Tibial artery (tissue), 4 donors: ENCODE results near the gene GATM.
A peak's percentile ranks its signal among the peaks of the same experiment; 100 is the strongest.
"Not testable (repeated sequence)": the region's sequence is repeated elsewhere in the genome, so short reads cannot be mapped to it uniquely, and the experiment has no call there.

ENCODE experiments used
- DNase-seq, 2 donors: peaks; one replicate each; pipeline ENCODE4 v3.0.0-alpha.2; 2019
- H3K27ac ChIP-seq, 2 donors: fragments of 200-600 bp; sonication (generic) in 1 of 2; 1 replicate in 1 of 2; 2 replicates in 1 of 2; pipeline ENCODE4 v1.5.1; 2018 to 2019; ENCODE audit warnings: mild to moderate bottlenecking in 1 of 2
- H3K27me3 ChIP-seq, 2 donors: fragments of 200-600 bp; sonication (generic) in 1 of 2; one replicate each; pipeline versions ENCODE4 v1.5.1 to v1.6.0; 2016 to 2019
- H3K36me3 ChIP-seq, 3 donors: fragments of 200-600 bp; sonication (generic) in 2 of 3; one replicate each; pipeline ENCODE4 v1.5.1; 2016 to 2019; ENCODE audit warnings: mild to moderate bottlenecking in 2 of 3
- H3K4me1 ChIP-seq, 4 donors: fragments of 200-600 bp; sonication (generic) in 2 of 4; 1 replicate in 3 of 4; 2 replicates in 1 of 4; pipeline ENCODE4 v1.5.1; 2016 to 2019
- H3K4me3 ChIP-seq, 2 donors: fragments of 200-600 bp; sonication (generic) in 1 of 2; 1 replicate in 1 of 2; 2 replicates in 1 of 2; pipeline ENCODE4 v1.5.1; 2018 to 2019; ENCODE audit warnings: mild to moderate bottlenecking in 2 of 2
- H3K9me3 ChIP-seq, 3 donors: fragments of 200-600 bp; sonication (generic) in 1 of 3; one replicate each; pipeline ENCODE4 v1.5.1; 2016 to 2019
- intact Hi-C: fragments of 100-400 bp; cut with DNase I; formaldehyde crosslinking; loops from one replicate; pipeline ENCODE4 v1.15.0; 2023; ENCODE audit warnings: low total_unique reads
- TF ChIP-seq, protein P1 (sequence below), 2 experiments: fragments of 200-600 bp in 1 of 2; fragments of 450-650 bp in 1 of 2; IDR thresholded peaks; one replicate each; pipeline ENCODE4 v1.5.1; 2017 to 2019; ENCODE audit warnings: antibody characterized with exemption in 2 of 2, mild to moderate bottlenecking in 1 of 2, moderate library complexity in 1 of 2

The GATM gene

DNA sequence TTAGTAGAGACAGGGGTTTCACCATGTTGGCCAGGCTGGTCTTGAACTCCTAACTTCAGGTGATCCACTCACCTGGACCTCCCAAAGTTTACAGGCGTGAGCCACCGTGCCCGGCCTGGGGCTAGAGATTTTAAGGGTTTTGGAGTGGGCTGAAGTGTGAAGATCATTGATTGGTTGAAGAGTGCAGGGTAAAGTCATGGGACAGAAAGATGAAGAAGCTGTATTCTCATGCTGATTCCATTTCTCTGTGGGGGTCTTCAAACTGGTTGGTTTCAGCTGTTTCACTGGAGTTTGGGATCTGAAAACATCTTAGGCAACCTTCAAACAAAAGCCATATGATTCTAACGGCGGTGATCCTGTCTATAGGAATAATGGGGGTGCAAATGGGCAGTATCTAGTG lies 52.1 kb downstream of the GATM start:
- H3K36me3 ChIP-seq, result no peaks in the 10 kb centered on the region
- intact Hi-C loops, result no loop called here
- no peak overlapping the region for H3K4me3 ChIP-seq

DNA sequence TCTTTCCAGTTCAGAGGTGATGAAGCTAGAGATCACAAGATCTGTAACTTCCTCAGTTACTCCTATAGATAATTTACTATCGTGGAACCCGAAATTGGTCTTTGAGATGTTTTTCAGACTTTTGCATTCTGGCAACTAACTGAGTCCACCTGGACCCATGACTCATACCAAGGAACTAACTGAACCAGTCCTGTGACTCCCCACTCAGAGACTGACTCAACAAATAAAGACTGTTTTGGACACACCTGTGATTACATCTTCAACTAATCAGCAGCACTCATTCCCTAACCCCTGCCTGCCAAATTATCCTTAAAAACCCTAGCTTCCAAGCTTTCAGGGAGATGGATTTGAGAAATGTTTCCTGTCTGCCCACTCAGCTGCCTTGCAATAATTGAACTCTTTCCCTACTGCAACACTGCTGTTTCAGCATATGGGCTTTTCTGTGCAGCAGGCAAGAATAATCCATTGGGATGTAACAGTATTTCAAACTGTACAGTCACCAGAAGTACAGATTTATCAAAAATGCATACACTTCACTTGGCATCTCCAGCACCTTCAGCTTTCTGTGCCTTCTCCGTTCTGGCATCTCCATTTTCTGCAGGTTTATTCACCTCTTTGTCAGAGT lies 57.7 kb downstream of the GATM start:
- DNase-seq, result no peak
- Histone ChIP-seq H3K36me3 (no peaks in the 10 kb centered on the region), H3K4me3 (no peak overlapping the region), H3K4me1 (no peaks in the 10 kb centered on the region), H3K27me3 (no peaks in the 10 kb centered on the region), H3K27ac (no peak overlapping the region), H3K9me3 (no peaks in the 10 kb centered on the region)
- TF ChIP-seq, protein P1, sequence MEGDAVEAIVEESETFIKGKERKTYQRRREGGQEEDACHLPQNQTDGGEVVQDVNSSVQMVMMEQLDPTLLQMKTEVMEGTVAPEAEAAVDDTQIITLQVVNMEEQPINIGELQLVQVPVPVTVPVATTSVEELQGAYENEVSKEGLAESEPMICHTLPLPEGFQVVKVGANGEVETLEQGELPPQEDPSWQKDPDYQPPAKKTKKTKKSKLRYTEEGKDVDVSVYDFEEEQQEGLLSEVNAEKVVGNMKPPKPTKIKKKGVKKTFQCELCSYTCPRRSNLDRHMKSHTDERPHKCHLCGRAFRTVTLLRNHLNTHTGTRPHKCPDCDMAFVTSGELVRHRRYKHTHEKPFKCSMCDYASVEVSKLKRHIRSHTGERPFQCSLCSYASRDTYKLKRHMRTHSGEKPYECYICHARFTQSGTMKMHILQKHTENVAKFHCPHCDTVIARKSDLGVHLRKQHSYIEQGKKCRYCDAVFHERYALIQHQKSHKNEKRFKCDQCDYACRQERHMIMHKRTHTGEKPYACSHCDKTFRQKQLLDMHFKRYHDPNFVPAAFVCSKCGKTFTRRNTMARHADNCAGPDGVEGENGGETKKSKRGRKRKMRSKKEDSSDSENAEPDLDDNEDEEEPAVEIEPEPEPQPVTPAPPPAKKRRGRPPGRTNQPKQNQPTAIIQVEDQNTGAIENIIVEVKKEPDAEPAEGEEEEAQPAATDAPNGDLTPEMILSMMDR (IDR thresholded peaks at IDR 0.05), result no peak
- intact Hi-C loops, result no loop called here

More for the DNA sequence above, 52.1 kb downstream of the GATM start:
- Histone ChIP-seq H3K4me1 (no peaks in the 10 kb centered on the region), H3K9me3 (no peaks in the 10 kb centered on the region), H3K27me3 (no peaks in the 10 kb centered on the region), H3K27ac (no peak overlapping the region)
- no peak for DNase-seq
- TF ChIP-seq, protein P1 (IDR thresholded peaks at IDR 0.05), result no peak

DNA sequence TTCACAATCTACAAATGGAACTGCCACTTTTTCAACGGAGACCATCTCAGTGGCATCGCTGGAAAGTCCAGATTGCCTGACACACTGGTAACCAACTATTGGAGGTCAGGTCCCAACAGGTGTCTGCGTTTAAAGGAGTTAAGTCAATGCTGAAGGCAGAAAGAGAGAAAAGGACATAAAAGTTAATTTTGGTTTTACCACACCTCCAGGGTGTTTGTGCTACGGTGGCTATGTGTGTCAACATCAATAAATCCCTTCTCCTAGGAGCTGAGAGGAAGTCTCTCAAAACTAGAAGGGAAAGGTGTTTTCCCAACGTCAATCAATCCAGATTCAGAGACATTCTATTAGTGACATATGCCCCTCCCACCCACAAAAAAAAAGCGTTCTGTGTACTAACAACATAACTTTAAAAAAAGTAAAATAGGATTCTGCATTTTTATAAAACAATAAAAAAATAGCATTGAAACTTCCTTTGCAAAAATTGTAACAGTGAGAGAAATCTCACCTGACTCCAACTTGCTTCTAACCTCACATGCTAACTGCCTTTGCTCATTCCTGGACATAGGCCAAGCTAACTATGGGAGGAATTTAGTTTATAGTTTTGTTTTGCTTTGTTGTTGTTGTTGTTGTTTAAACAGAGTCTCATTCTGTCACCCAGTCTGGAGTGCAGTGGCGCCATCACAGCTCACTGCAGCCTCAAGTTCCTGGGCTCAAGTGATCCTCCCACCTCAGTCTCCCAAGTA lies 58.7 kb downstream of the GATM start:
- intact Hi-C loops, result no loop called here
- Histone ChIP-seq H3K9me3 (no peaks in the 10 kb centered on the region), H3K4me3 (no peak overlapping the region), H3K27me3 (no peaks in the 10 kb centered on the region), H3K4me1 (no peaks in the 10 kb centered on the region), H3K36me3 (no peaks in the 10 kb centered on the region), H3K27ac (no peak overlapping the region)
- DNase-seq, result no peak
- TF ChIP-seq, protein P1 (IDR thresholded peaks at IDR 0.05), result no peak

GRCh38 chr15:45314960-45315359 lies 63.4 kb downstream of the GATM start:
- intact Hi-C loops, result no loop called here
- no peaks in the 10 kb centered on the region for H3K9me3 ChIP-seq

DNA sequence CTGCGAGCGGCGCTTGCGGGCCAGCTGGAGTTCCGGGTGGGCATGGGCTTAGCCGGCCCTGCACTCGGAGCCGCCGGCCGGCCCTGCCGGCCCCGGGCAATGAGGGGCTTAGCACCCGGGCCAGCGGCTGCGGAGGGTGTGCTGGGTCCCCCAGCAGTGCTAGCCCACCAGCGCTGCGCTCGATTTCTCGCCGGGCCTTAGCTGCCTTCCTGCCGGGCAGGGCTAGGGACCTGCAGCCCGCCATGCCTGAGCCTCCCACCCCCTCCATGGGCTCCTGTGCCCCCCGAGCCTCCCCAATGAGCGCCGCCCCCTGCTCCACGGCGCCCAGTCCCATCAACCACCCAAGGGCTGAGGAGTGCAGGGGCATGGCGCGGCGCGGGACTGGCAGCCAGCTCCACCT lies 64.2 kb downstream of the GATM start:
- H3K4me3 ChIP-seq, H3K9me3 ChIP-seq, DNase-seq, intact Hi-C loops, H3K27me3 ChIP-seq, H3K27ac ChIP-seq, H3K4me1 ChIP-seq, H3K36me3 ChIP-seq: not testable (repeated sequence)

More at GRCh38 chr15:45314960-45315359, 63.4 kb downstream of the GATM start:
- TF ChIP-seq, protein P1 (IDR thresholded peaks at IDR 0.05), result peak in 1 of 2 experiments; percentile 31
- Histone ChIP-seq H3K4me1 (peaks cover 0 to 10% (median 0%) of the 10 kb centered on the region in 4 donors), H3K4me3 (no peak overlapping the region), H3K27ac (no peak overlapping the region), H3K27me3 (no peaks in the 10 kb centered on the region), H3K36me3 (no peaks in the 10 kb centered on the region)
- DNase-seq, result no peak
